ENCODE data around the gene CNGA4.

DNA sequence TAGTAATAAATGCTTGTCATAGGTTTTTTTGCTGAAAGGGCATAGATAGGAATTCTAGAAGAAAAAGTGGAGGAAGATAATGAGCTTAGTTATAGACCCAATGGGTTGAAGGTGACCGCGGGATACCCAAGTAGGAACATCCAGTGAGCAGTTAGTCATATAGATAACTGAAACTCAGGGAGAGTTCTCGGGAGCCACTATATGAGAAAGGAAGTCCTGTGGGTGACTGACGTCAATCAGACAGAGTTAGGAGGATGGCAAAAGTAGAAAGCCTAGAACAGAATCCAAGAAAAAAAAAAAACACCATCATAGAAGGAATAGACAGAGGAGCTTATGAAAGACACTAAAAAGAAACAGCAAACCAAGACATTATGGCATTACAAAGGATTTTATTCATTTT lies 1.6 kb upstream of the CNGA4 start:
- TF ChIP-seq, protein P1, sequence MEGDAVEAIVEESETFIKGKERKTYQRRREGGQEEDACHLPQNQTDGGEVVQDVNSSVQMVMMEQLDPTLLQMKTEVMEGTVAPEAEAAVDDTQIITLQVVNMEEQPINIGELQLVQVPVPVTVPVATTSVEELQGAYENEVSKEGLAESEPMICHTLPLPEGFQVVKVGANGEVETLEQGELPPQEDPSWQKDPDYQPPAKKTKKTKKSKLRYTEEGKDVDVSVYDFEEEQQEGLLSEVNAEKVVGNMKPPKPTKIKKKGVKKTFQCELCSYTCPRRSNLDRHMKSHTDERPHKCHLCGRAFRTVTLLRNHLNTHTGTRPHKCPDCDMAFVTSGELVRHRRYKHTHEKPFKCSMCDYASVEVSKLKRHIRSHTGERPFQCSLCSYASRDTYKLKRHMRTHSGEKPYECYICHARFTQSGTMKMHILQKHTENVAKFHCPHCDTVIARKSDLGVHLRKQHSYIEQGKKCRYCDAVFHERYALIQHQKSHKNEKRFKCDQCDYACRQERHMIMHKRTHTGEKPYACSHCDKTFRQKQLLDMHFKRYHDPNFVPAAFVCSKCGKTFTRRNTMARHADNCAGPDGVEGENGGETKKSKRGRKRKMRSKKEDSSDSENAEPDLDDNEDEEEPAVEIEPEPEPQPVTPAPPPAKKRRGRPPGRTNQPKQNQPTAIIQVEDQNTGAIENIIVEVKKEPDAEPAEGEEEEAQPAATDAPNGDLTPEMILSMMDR (IDR thresholded peaks at IDR 0.05): no peak
- TF ChIP-seq POLR2A (IDR thresholded peaks at IDR 0.05): no peak

All from Peyer's patch (tissue), 4 donors.